KMS-11 (cell line): Measurements from ENCODE around the gene ATP1A3.
"Not testable (repeated sequence)": the region's sequence is repeated elsewhere in the genome, so short reads cannot be mapped to it uniquely, and the experiment has no call there.

Source experiments
- H2AFZ ChIP-seq: fragments of 200-600 bp; sonication (generic); 2 replicates; pipeline ENCODE4 v1.6.1; 2016; ENCODE audit warnings: antibody characterized with exemption, mixed run types, low read depth
- H3K27ac ChIP-seq: fragments of 200-600 bp; sonication (generic); 2 replicates; pipeline ENCODE4 v1.6.1; 2016; ENCODE audit warnings: mild to moderate bottlenecking, mixed run types
- H3K27me3 ChIP-seq: fragments of 200-600 bp; sonication (generic); 2 replicates; pipeline ENCODE4 v1.6.1; 2017; ENCODE audit warnings: mild to moderate bottlenecking, low read depth, mixed run types, moderate library complexity; ENCODE audit not compliant: insufficient read depth
- H3K36me3 ChIP-seq: fragments of 200-600 bp; sonication (generic); 2 replicates; pipeline ENCODE4 v1.6.1; 2017; ENCODE audit warnings: mild to moderate bottlenecking, mixed run types; ENCODE audit not compliant: insufficient read depth
- H3K4me1 ChIP-seq: fragments of 200-600 bp; sonication (generic); 2 replicates; pipeline ENCODE4 v1.6.1; 2016; ENCODE audit warnings: mild to moderate bottlenecking, low read depth, mixed run types; ENCODE audit not compliant: poor library complexity, severe bottlenecking
- H3K4me2 ChIP-seq: fragments of 200-600 bp; sonication (generic); 2 replicates; pipeline ENCODE4 v1.7.0; 2016; ENCODE audit warnings: mild to moderate bottlenecking, mixed run types
- H3K4me3 ChIP-seq: fragments of 200-600 bp; sonication (generic); IDR thresholded peaks from 2 replicates; pipeline ENCODE4 v1.6.1; 2017; ENCODE audit warnings: low read depth, low read length, mixed read lengths; ENCODE audit not compliant: insufficient read depth
- H3K79me2 ChIP-seq: fragments of 200-600 bp; sonication (generic); 2 replicates; pipeline ENCODE4 v1.6.1; 2016; ENCODE audit warnings: low read depth, mixed run types; ENCODE audit not compliant: insufficient read depth
- H3K9ac ChIP-seq: fragments of 200-600 bp; sonication (generic); 2 replicates; pipeline ENCODE4 v1.6.1; 2016; ENCODE audit warnings: mild to moderate bottlenecking, mixed run types
- H4K20me1 ChIP-seq: fragments of 200-600 bp; sonication (generic); 2 replicates; pipeline ENCODE4 v1.6.1; 2016; ENCODE audit warnings: mild to moderate bottlenecking, mixed run types; ENCODE audit not compliant: insufficient read depth
- TF ChIP-seq, protein P1 (sequence below): fragments of 200-600 bp; sonication (generic); conservative IDR thresholded peaks from 2 replicates; pipeline ENCODE4 v1.6.1; 2017; ENCODE audit warnings: low read depth, mild to moderate bottlenecking, antibody characterized with exemption, low read length, moderate library complexity, mixed read lengths

The ATP1A3 gene

GRCh38 chr19:42017040-42017439 lies 23.0 kb upstream of the ATP1A3 start:
- H3K36me3 ChIP-seq, result no peaks in the 10 kb centered on the region

DNA sequence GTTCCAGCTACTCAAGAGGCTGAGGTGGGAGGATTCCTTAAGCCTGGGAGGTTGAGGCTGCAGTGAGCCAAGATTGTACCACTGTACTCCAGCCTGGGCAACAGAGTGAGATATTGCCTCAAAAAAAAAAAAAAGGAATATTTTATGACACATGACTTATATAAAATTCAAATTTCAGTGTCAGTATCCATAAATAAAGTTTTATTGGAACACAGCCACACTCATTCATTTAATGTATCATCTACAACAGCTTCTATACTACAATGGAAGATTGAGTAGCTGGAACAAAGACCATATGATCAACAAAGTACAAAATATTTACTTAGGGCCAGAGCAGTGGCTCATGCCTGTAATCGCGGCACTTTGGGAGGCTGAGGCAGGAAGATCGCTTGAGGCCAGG lies 18.7 kb upstream of the ATP1A3 start:
- not testable (repeated sequence) for H3K79me2 ChIP-seq, H3K4me2 ChIP-seq, H3K27ac ChIP-seq, H3K4me3 ChIP-seq, H3K9ac ChIP-seq, H4K20me1 ChIP-seq, H3K36me3 ChIP-seq, H2AFZ ChIP-seq
- Histone ChIP-seq H3K27me3 (peaks cover 22% of the 10 kb centered on the region; the same call in 1 of the 2 replicates), H3K4me1 (peaks cover 12% of the 10 kb centered on the region)

More at GRCh38 chr19:42017040-42017439, 23.0 kb upstream of the ATP1A3 start:
- H3K27me3 ChIP-seq, result peaks cover 53% of the 10 kb centered on the region
- no peaks in the 10 kb centered on the region for H4K20me1 ChIP-seq
- H2AFZ ChIP-seq, result no peak overlapping the region
- no peak overlapping the region for H3K27ac ChIP-seq
- TF ChIP-seq, protein P1, sequence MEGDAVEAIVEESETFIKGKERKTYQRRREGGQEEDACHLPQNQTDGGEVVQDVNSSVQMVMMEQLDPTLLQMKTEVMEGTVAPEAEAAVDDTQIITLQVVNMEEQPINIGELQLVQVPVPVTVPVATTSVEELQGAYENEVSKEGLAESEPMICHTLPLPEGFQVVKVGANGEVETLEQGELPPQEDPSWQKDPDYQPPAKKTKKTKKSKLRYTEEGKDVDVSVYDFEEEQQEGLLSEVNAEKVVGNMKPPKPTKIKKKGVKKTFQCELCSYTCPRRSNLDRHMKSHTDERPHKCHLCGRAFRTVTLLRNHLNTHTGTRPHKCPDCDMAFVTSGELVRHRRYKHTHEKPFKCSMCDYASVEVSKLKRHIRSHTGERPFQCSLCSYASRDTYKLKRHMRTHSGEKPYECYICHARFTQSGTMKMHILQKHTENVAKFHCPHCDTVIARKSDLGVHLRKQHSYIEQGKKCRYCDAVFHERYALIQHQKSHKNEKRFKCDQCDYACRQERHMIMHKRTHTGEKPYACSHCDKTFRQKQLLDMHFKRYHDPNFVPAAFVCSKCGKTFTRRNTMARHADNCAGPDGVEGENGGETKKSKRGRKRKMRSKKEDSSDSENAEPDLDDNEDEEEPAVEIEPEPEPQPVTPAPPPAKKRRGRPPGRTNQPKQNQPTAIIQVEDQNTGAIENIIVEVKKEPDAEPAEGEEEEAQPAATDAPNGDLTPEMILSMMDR, result no peak
- no peaks in the 10 kb centered on the region for H3K79me2 ChIP-seq
- no peak overlapping the region for H3K4me2 ChIP-seq
- H3K4me1 ChIP-seq, result no peaks in the 10 kb centered on the region
- no peak overlapping the region for H3K4me3 ChIP-seq
- H3K9ac ChIP-seq, result no peak overlapping the region

- Histone ChIP-seq H2AFZ (no peak overlapping the region), H3K4me3 (no peak overlapping the region), H3K4me2 (no peak overlapping the region), H3K27ac (no peak overlapping the region), H4K20me1 (no peaks in the 10 kb centered on the region), H3K9ac (no peak overlapping the region), H3K36me3 (no peaks in the 10 kb centered on the region), H3K27me3 (peaks cover 25% of the 10 kb centered on the region; the same call in 1 of the 2 replicates), H3K4me1 (peaks cover 12% of the 10 kb centered on the region), H3K79me2 (no peaks in the 10 kb centered on the region)
- TF ChIP-seq, protein P1, result no peak
These were observed 16.5 kb upstream of the ATP1A3 start for GRCh38 chr19:42010245-42011126.

DNA sequence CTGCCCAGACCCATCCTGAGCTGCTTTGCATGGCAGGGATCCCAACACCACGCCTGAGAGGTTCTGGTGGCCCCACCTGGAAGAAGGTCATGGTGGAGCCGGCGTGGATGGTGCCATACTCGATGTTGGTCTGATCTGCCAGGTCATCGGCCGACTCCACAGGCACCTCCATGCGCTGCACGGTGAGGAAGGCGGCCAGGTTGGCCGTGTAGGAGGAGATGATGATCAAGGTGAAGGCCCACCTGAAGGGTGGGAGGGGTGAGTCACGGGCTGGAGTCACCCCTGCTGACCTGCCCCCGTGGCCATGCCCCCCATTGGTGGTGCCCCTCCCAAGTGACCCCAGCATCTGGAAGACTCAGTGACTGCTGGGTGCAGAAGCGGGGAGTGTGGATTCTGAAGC lies 12.5 kb upstream of the ATP1A3 start:
- peaks cover 12% of the 10 kb centered on the region for H3K4me1 ChIP-seq
- H3K36me3 ChIP-seq, result no peaks in the 10 kb centered on the region
- H3K27me3 ChIP-seq, result peaks cover 54% of the 10 kb centered on the region
- TF ChIP-seq, protein P1, result no peak
- H3K79me2 ChIP-seq, result no peaks in the 10 kb centered on the region
- no peak overlapping the region for H3K27ac ChIP-seq
- no peak overlapping the region for H3K9ac ChIP-seq
- no peaks in the 10 kb centered on the region for H4K20me1 ChIP-seq
- H3K4me3 ChIP-seq, result no peak overlapping the region
- no peak overlapping the region for H3K4me2 ChIP-seq
- no peak overlapping the region for H2AFZ ChIP-seq

- H2AFZ ChIP-seq, result no peak overlapping the region
- no peak overlapping the region for H3K4me2 ChIP-seq
- H3K9ac ChIP-seq, result no peak overlapping the region
- no peaks in the 10 kb centered on the region for H3K79me2 ChIP-seq
- H3K27me3 ChIP-seq, result peaks cover 65% of the 10 kb centered on the region
- H4K20me1 ChIP-seq, result no peaks in the 10 kb centered on the region
- no peak overlapping the region for H3K27ac ChIP-seq
- H3K36me3 ChIP-seq, result no peaks in the 10 kb centered on the region
- H3K4me3 ChIP-seq, result no peak overlapping the region
- TF ChIP-seq, protein P1, result no peak
- H3K4me1 ChIP-seq, result peaks cover 11% of the 10 kb centered on the region
These were observed 11.5 kb upstream of the ATP1A3 start for GRCh38 chr19:42005504-42005903.
